Measurements from ENCODE around the gene HIF1A.
"Not testable (repeated sequence)": the region's sequence is repeated elsewhere in the genome, so short reads cannot be mapped to it uniquely, and the experiment has no call there.

Gene HIF1A

DNA sequence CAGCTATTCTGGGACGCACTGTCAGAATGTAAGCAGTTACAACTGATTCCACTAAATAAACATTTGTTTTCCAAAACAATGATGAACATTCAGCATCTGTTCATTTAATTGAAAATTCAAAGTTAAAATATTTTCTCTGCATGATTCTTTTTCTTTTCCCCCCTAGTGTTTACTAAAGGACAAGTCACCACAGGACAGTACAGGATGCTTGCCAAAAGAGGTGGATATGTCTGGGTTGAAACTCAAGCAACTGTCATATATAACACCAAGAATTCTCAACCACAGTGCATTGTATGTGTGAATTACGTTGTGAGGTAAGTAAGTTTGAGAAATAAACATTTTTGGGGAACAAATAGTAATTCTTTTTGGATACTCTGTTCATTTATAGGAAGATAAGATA lies 38.7 kb downstream of the HIF1A start:
- no peak overlapping the region for H3K4me3 Mint-ChIP-seq
- peaks cover 59% of the 10 kb centered on the region for H3K36me3 Mint-ChIP-seq (ENCODE audit: low read depth)
- no peaks in the 10 kb centered on the region for H3K27me3 Mint-ChIP-seq (ENCODE audit: low read depth)
- H3K9me3 Mint-ChIP-seq: no peaks in the 10 kb centered on the region
- peaks cover 38% of the 10 kb centered on the region for H3K4me1 Mint-ChIP-seq (ENCODE audit: low read depth)
- H3K27ac Mint-ChIP-seq: no peak overlapping the region

DNA sequence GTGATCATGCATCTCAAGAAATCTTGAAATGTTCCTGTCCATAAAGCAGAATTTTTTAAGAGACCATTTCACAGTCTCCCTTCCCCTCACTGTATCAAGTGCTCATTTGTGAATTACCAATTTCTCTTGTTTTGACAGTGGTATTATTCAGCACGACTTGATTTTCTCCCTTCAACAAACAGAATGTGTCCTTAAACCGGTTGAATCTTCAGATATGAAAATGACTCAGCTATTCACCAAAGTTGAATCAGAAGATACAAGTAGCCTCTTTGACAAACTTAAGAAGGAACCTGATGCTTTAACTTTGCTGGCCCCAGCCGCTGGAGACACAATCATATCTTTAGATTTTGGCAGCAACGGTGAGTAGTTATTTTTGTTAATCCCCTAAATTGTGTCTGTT lies 41.4 kb downstream of the HIF1A start:
- peaks cover 59% of the 10 kb centered on the region for H3K36me3 Mint-ChIP-seq (ENCODE audit: low read depth)
- H3K4me1 Mint-ChIP-seq (ENCODE audit: low read depth): peaks cover 25% of the 10 kb centered on the region
- H3K4me3 Mint-ChIP-seq: no peak overlapping the region
- H3K27ac Mint-ChIP-seq: no peak overlapping the region
- no peaks in the 10 kb centered on the region for H3K9me3 Mint-ChIP-seq
- no peaks in the 10 kb centered on the region for H3K27me3 Mint-ChIP-seq (ENCODE audit: low read depth)

DNA sequence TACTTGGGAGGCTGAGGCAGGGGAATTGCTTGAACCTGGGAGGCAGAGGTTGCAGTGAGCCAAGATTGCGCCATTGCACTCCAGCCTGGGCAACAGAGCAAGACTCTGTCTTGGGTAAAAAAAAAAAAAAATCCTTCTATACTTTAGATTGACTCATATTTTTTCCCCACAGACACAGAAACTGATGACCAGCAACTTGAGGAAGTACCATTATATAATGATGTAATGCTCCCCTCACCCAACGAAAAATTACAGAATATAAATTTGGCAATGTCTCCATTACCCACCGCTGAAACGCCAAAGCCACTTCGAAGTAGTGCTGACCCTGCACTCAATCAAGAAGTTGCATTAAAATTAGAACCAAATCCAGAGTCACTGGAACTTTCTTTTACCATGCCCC lies 42.6 kb downstream of the HIF1A start:
- no peak overlapping the region for H3K4me3 Mint-ChIP-seq
- no peaks in the 10 kb centered on the region for H3K27me3 Mint-ChIP-seq (ENCODE audit: low read depth)
- H3K36me3 Mint-ChIP-seq (ENCODE audit: low read depth): peaks cover 57% of the 10 kb centered on the region
- no peak overlapping the region for H3K27ac Mint-ChIP-seq
- H3K9me3 Mint-ChIP-seq: no peaks in the 10 kb centered on the region
- H3K4me1 Mint-ChIP-seq (ENCODE audit: low read depth): peaks cover 22% of the 10 kb centered on the region

DNA sequence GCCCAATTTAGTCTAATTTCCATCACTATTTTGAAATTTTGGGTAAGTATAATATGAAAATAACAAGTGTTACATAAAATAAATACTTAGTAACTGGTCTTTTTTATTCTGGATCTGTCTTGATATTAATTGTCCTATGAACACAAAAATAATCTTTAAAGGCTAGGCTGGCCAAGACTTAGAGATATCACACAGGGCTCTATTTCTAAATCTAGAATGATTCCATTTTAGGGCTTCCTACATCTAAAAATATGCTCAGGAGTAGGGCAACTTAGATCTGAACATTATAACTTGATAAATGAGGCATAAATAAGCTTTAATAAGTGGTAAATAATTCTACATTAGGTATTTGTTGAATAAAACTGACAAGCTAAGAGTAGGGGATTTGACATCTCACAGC lies 43.8 kb downstream of the HIF1A start:
- Mint-ChIP-seq H3K9me3 (no peaks in the 10 kb centered on the region), H3K4me1 (ENCODE audit: low read depth) (peaks cover 23% of the 10 kb centered on the region), H3K36me3 (ENCODE audit: low read depth) (peaks cover 58% of the 10 kb centered on the region), H3K27me3 (ENCODE audit: low read depth) (no peaks in the 10 kb centered on the region), H3K4me3 (no peak overlapping the region), H3K27ac (no peak overlapping the region)

DNA sequence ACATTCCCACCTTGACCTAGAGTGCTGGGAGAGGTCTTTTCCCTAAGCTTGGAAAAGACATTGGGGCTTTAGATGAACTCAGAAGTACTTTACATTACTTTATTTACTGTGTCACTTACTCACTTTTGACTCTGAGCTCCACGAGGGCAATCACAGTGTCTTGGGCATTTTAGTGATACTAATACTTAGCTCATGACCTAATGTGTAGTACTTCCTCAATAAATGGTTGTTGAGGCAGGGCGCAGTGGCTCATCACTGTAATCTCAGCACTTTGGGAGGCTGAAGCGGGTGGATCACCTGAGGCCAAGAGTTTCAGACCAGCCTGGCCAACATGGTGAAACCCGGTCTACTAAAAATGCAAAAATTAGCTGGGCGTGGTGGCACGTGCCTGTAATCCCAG lies 47.1 kb downstream of the HIF1A start:
- Mint-ChIP-seq H3K9me3 (no peaks in the 10 kb centered on the region), H3K27me3 (ENCODE audit: low read depth) (no peaks in the 10 kb centered on the region), H3K4me3 (no peak overlapping the region), H3K27ac (no peak overlapping the region), H3K4me1 (ENCODE audit: low read depth) (peaks cover 25% of the 10 kb centered on the region), H3K36me3 (ENCODE audit: low read depth) (peaks cover 55% of the 10 kb centered on the region)

DNA sequence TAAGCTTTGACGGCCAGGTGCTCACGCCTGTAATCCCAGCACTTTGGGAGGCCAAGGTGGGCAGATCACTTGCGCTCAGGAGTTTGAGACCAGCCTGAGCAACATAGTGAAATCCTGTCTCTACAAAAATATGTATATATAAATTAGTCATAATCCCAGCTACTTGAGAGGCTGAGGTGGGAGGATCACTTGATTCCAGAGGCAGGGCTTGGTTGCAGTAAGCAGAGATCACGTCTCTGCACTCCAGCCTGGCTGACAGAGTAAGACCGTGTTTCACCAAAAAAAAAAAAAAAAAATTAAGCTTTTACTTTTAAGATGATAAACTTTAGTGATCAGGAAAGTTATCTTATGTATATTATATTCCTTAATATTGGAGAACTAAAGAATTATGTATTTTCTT lies 48.9 kb downstream of the HIF1A start:
- H3K4me1 Mint-ChIP-seq (ENCODE audit: low read depth): peaks cover 38% of the 10 kb centered on the region
- no peaks in the 10 kb centered on the region for H3K9me3 Mint-ChIP-seq
- no peak overlapping the region for H3K27ac Mint-ChIP-seq
- H3K4me3 Mint-ChIP-seq: no peak overlapping the region
- H3K27me3 Mint-ChIP-seq (ENCODE audit: low read depth): no peaks in the 10 kb centered on the region
- H3K36me3 Mint-ChIP-seq (ENCODE audit: low read depth): peaks cover 57% of the 10 kb centered on the region

DNA sequence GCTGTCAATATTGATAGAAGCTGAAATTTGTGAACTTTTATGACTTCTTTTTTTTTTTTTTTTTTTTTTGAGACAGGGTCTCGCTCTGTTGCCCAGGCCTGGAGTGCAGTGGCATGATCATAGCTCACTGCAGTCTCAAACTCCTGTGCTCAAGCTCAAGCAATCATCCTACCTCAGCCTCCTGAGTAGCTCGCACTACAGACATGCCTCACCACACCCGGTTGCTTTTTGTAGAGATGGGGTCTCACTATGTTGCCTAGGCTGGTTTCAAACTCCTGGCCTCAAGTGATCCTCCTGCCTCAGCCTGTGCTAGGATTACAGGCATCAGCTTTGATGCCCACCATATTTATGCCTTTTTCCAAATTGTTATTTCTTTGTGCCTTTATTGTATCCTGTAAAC lies 51.0 kb downstream of the HIF1A start:
- H3K27ac Mint-ChIP-seq: peak overlapping the region; percentile 62
- peaks cover 57% of the 10 kb centered on the region for H3K36me3 Mint-ChIP-seq (ENCODE audit: low read depth)
- not testable (repeated sequence) for H3K4me3 Mint-ChIP-seq

DNA sequence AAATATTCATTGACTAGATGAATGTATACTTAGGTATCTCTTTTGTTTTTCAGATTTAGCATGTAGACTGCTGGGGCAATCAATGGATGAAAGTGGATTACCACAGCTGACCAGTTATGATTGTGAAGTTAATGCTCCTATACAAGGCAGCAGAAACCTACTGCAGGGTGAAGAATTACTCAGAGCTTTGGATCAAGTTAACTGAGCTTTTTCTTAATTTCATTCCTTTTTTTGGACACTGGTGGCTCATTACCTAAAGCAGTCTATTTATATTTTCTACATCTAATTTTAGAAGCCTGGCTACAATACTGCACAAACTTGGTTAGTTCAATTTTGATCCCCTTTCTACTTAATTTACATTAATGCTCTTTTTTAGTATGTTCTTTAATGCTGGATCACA lies 51.6 kb downstream of the HIF1A start:
- no peaks in the 10 kb centered on the region for H3K9me3 Mint-ChIP-seq
- H3K4me3 Mint-ChIP-seq: no peak overlapping the region
- H3K27ac Mint-ChIP-seq: peak overlapping the region; percentile 72
- peaks cover 55% of the 10 kb centered on the region for H3K36me3 Mint-ChIP-seq (ENCODE audit: low read depth)
- H3K27me3 Mint-ChIP-seq (ENCODE audit: low read depth): no peaks in the 10 kb centered on the region
- H3K4me1 Mint-ChIP-seq (ENCODE audit: low read depth): peaks cover 50% of the 10 kb centered on the region

More for the DNA sequence above, 51.0 kb downstream of the HIF1A start:
- H3K9me3 Mint-ChIP-seq; H3K27me3 Mint-ChIP-seq (ENCODE audit: low read depth): not testable (repeated sequence)
- peaks cover 46% of the 10 kb centered on the region for H3K4me1 Mint-ChIP-seq (ENCODE audit: low read depth)

DNA sequence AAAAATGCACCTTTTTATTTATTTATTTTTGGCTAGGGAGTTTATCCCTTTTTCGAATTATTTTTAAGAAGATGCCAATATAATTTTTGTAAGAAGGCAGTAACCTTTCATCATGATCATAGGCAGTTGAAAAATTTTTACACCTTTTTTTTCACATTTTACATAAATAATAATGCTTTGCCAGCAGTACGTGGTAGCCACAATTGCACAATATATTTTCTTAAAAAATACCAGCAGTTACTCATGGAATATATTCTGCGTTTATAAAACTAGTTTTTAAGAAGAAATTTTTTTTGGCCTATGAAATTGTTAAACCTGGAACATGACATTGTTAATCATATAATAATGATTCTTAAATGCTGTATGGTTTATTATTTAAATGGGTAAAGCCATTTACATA lies 52.0 kb downstream of the HIF1A start:
- peaks cover 53% of the 10 kb centered on the region for H3K36me3 Mint-ChIP-seq (ENCODE audit: low read depth)

DNA sequence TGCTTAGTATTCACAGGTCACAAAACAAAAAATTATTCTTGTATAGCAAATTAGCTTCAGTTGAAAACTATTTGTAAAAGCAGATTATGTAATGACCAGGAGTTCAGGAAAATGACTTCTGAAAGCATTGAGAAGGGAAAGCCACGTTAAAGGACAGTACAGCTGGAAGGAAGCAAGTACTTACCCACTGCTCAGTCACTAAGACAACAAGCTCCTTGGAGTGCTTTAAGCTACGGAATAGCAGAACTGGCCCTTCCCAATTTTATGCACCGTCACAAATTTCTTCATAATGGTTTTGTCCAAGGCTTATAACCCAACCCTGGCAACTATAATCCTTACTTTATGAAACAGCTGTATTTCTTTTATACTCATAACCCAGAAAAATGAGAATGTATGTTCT lies 54.0 kb downstream of the HIF1A start:
- no peaks in the 10 kb centered on the region for H3K27me3 Mint-ChIP-seq (ENCODE audit: low read depth)
- peaks cover 53% of the 10 kb centered on the region for H3K4me1 Mint-ChIP-seq (ENCODE audit: low read depth)
- peak overlapping the region; percentile 94 for H3K4me3 Mint-ChIP-seq
- H3K27ac Mint-ChIP-seq: peak overlapping the region; percentile 26
- H3K9me3 Mint-ChIP-seq: no peaks in the 10 kb centered on the region
- peaks cover 48% of the 10 kb centered on the region for H3K36me3 Mint-ChIP-seq (ENCODE audit: low read depth)

More for the DNA sequence above, 52.0 kb downstream of the HIF1A start:
- Mint-ChIP-seq H3K9me3 (no peaks in the 10 kb centered on the region), H3K4me1 (ENCODE audit: low read depth) (peaks cover 54% of the 10 kb centered on the region), H3K27ac (peak overlapping the region; percentile 72), H3K4me3 (no peak overlapping the region), H3K27me3 (ENCODE audit: low read depth) (no peaks in the 10 kb centered on the region)

DNA sequence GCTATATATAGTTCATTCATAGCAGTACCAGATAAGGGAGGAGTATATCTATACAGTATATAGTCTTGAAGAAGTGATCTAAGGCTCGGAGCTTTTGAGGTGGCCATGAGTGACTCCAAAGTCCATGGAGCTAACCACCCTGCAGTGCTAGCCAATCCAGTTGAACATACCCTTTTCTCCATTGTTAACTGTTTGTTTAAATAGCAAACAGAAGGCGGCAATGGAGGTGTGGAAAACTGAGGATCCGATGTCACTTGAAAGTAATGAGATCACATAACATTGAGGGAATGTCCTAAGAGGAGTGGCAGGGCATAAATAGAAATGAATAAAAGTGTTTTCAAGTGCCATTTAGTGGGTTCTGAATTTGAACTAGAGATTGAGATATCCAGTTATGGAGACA lies 54.6 kb downstream of the HIF1A start:
- Mint-ChIP-seq H3K4me3 (peak overlapping the region; percentile 94), H3K27ac (peak overlapping the region; percentile 50), H3K4me1 (ENCODE audit: low read depth) (peaks cover 56% of the 10 kb centered on the region)

DNA sequence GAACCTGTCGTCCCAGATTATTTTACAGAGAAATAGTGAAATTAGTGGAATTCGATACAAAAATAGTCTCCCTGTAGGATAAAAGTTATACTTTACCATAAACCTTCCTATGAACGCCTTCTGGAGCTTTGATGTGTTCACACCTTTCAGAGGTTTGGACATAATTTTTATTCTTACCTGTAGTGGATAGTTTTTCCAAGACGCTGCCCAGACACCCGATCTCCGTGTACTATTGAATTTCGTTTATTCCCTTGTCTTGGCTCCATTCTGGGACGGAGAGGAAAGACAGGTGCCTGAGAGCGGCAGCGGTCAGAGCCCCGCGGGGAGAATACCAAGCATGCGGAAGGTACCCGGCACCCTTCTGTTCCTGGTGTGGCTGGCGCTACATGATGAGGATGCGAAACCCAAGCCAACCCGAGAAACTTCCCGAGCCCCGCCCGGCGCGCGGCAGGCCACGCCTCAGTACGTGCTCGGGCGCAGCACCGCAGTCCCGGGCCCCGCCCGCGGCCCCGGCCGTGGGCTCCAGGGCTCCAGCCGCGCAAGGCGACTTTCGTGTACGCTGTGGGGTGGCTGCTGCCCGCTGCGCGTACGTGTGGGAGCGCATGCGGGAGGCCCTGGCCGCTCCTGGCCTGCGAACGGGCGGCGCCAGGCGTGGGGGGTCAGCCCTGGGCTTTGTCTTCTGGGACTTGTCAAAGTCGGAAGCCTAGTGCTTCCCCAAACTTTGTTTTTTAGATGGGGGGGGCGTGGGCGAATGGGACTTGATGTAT lies 55.6 kb downstream of the HIF1A start:
- peaks cover 49% of the 10 kb centered on the region for H3K4me1 Mint-ChIP-seq (ENCODE audit: low read depth)
- H3K27ac Mint-ChIP-seq: peak overlapping the region; percentile 95
- H3K4me3 Mint-ChIP-seq: peak overlapping the region; percentile 94
- peaks cover 40% of the 10 kb centered on the region for H3K36me3 Mint-ChIP-seq (ENCODE audit: low read depth)
- H3K9me3 Mint-ChIP-seq: no peaks in the 10 kb centered on the region
- H3K27me3 Mint-ChIP-seq (ENCODE audit: low read depth): no peaks in the 10 kb centered on the region

More for the DNA sequence above, 54.6 kb downstream of the HIF1A start:
- no peaks in the 10 kb centered on the region for H3K27me3 Mint-ChIP-seq (ENCODE audit: low read depth)
- peaks cover 49% of the 10 kb centered on the region for H3K36me3 Mint-ChIP-seq (ENCODE audit: low read depth)
- no peaks in the 10 kb centered on the region for H3K9me3 Mint-ChIP-seq

DNA sequence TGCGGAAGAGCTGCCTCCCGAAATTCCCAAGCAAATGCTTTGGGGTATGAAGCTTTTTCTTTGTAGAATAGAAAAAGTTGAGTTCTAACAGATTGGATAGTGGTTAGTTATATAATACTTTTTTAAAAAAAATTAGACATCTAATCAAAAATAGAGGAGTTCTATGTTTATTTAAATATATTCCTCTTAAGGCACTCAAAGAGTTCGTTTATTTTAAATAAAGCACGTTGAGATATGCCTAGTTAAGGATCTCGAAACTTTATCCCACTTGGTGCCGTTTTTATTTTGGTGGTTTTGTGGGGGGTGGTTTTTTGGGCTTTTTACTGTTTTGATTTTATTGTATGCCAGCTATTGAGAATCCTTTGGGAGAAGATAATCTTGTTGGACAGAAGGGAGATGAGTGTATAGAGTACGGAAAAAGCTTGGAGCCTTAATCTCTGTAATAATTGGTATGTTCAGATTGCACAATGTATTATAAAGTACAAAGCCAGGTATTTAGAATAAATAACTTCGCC lies 56.2 kb downstream of the HIF1A start:
- peaks cover 49% of the 10 kb centered on the region for H3K4me1 Mint-ChIP-seq (ENCODE audit: low read depth)
- no peaks in the 10 kb centered on the region for H3K27me3 Mint-ChIP-seq (ENCODE audit: low read depth)
- peak overlapping the region; percentile 60 for H3K27ac Mint-ChIP-seq
- H3K36me3 Mint-ChIP-seq (ENCODE audit: low read depth): peaks cover 34% of the 10 kb centered on the region
- peak overlapping the region; percentile 74 for H3K4me3 Mint-ChIP-seq
- H3K9me3 Mint-ChIP-seq: no peaks in the 10 kb centered on the region

DNA sequence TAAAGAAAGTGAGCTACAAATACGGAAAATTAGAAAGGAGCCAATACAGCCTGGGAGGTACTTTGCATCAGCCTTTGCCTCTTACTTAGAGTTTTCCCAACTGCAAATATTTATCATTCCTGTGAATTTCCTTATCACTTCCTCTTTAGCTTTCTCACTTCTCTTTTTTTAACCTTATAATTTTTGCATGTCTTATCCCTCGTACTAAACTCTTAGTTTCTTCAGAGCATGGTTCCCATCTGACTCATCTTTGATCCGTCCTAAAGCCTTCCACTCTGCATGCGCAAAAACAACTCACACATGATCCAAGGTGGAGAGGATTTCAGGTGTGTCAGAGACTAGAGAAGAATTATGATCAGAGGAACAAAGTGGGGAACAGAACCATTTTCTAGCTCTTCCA lies 57.3 kb downstream of the HIF1A start:
- peaks cover 41% of the 10 kb centered on the region for H3K4me1 Mint-ChIP-seq (ENCODE audit: low read depth)
- no peaks in the 10 kb centered on the region for H3K27me3 Mint-ChIP-seq (ENCODE audit: low read depth)
- no peaks in the 10 kb centered on the region for H3K9me3 Mint-ChIP-seq
- H3K27ac Mint-ChIP-seq: no peak overlapping the region
- H3K36me3 Mint-ChIP-seq (ENCODE audit: low read depth): peaks cover 27% of the 10 kb centered on the region
- no peak overlapping the region for H3K4me3 Mint-ChIP-seq

DNA sequence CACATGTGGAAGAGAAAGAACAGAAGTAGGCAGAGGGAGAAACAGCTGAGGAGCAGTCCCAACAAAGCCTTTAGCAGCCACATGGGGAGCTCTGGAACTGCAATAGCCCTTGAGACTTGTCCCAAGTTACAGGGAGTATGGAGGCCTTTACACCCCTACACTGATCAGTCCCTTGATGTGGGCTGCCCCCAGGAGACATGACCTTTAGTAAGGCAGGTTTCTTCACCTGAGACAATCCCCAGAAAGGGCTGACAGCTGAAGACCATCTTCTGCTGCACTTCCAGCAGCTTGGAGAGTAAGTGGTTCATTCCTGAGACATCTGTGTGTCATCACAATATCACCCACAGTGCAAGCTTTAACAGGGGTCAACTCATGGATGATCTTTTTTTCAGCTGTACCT lies 58.3 kb downstream of the HIF1A start:
- Mint-ChIP-seq H3K27ac (no peak overlapping the region), H3K4me1 (ENCODE audit: low read depth) (peaks cover 35% of the 10 kb centered on the region), H3K4me3 (no peak overlapping the region), H3K27me3 (ENCODE audit: low read depth) (no peaks in the 10 kb centered on the region), H3K36me3 (ENCODE audit: low read depth) (peaks cover 22% of the 10 kb centered on the region), H3K9me3 (no peaks in the 10 kb centered on the region)
